ENCODE data around the gene ADORA3. TPM values are rescaled to one million over a fixed set of nuclear protein-coding genes. Genes with fewer than 3 reads are reported as not detected.
A peak's percentile ranks its signal among the peaks of the same experiment; 100 is the strongest.
"Not testable (repeated sequence)": the region's sequence is repeated elsewhere in the genome, so short reads cannot be mapped to it uniquely, and the experiment has no call there.

Gene ADORA3
- total RNA-seq = 5.8 TPM
- 11.0 TPM for polyA plus RNA-seq
- long read RNA-seq, donor 1 = 0 reads
- long read RNA-seq, donor 2 = 0 reads
- long read RNA-seq, donor 3, partial matches to known transcripts = 0 of 1 reads
- long read RNA-seq, donor 3, other reads (novel, unspliced or antisense) = 0 of 1 reads
- long read RNA-seq, donor 4 = 0 reads
- long read RNA-seq, donor 5, partial matches to known transcripts = 0 of 2 reads
- long read RNA-seq, donor 5, other reads (novel, unspliced or antisense) = 0 of 2 reads
- long read RNA-seq, donor 6, partial matches to known transcripts = 0 of 1 reads
- long read RNA-seq, donor 6, other reads (novel, unspliced or antisense) = 0 of 1 reads
- long read RNA-seq, donor 7, partial matches to known transcripts = 0 of 2 reads
- long read RNA-seq, donor 7, other reads (novel, unspliced or antisense) = 0 of 2 reads
- long read RNA-seq, donor 8, partial matches to known transcripts = 0 of 2 reads
- long read RNA-seq, donor 8, other reads (novel, unspliced or antisense) = 0 of 2 reads
- long read RNA-seq, donor 9 = 0 reads
- long read RNA-seq, donor 10 = 0 reads

- H3K27me3 ChIP-seq (ENCODE audit: control insufficient read depth in 2 of 2, insufficient read depth in 1 of 2, low read length in 1 of 2) = no peaks in the 10 kb centered on the region
- DNase-seq (ENCODE audit: low read depth in 6 of 9, low spot score in 9 of 9) = peak in 3 of 9 donors; percentile 42 to 76 (median 54)
- H3K27ac ChIP-seq (ENCODE audit: low read depth in 1 of 2, low read length in 1 of 2) = peak within 1 kb of the TSS; percentile 62 to 76
- 10% methylated on average over 4 of the region's 4 CpGs for whole genome bisulfite sequencing
- peaks cover 23 to 58% of the 10 kb centered on the region in 2 donors for H3K4me1 ChIP-seq (ENCODE audit: control insufficient read depth in 2 of 2, insufficient read depth in 2 of 2, low read length in 2 of 2)
- no peaks in the 10 kb centered on the region for H3K9me3 ChIP-seq (ENCODE audit: control insufficient read depth in 2 of 2, insufficient read depth in 1 of 2, low read length in 1 of 2)
- H3K36me3 ChIP-seq (ENCODE audit: control insufficient read depth in 2 of 2, insufficient read depth in 2 of 2, low read length in 1 of 2) = no peaks in the 10 kb centered on the region
- H3K4me3 ChIP-seq (ENCODE audit: low read length in 2 of 2) = no peak within 1 kb of the TSS
These were observed at the start of gene ADORA3, which contains the start of gene TMIGD3 for GRCh38 chr1:111503585-111504060. TSS of gene ADORA3 (minus strand) at chr1:111503633. CDS start at chr1:111503354, 279 bp downstream. TSS of gene TMIGD3 (minus strand) at chr1:111503633. CDS start at chr1:111503354, 279 bp downstream.

GRCh38 chr1:111553196-111553595 is 49.8 kb upstream of the ADORA3 start:
- no peak for DNase-seq (ENCODE audit: low read depth in 6 of 9, low spot score in 9 of 9)
- Histone ChIP-seq H3K27me3 (ENCODE audit: control insufficient read depth in 2 of 2, insufficient read depth in 1 of 2, low read length in 1 of 2) (no peaks in the 10 kb centered on the region), H3K36me3 (ENCODE audit: control insufficient read depth in 2 of 2, insufficient read depth in 2 of 2, low read length in 1 of 2) (no peaks in the 10 kb centered on the region), H3K4me1 (ENCODE audit: control insufficient read depth in 2 of 2, insufficient read depth in 2 of 2, low read length in 2 of 2) (no peaks in the 10 kb centered on the region), H3K9me3 (ENCODE audit: control insufficient read depth in 2 of 2, insufficient read depth in 1 of 2, low read length in 1 of 2) (no peaks in the 10 kb centered on the region), H3K27ac (ENCODE audit: low read depth in 1 of 2, low read length in 1 of 2) (no peak overlapping the region), H3K4me3 (ENCODE audit: low read length in 2 of 2) (no peak overlapping the region)
- WGBS = 95% methylated on average over 3 of the region's 3 CpGs

- H3K27ac ChIP-seq (ENCODE audit: low read depth in 1 of 2, low read length in 1 of 2) = no peak overlapping the region
These were observed 49.2 kb upstream of the ADORA3 start for GRCh38 chr1:111552587-111552986.

DNA sequence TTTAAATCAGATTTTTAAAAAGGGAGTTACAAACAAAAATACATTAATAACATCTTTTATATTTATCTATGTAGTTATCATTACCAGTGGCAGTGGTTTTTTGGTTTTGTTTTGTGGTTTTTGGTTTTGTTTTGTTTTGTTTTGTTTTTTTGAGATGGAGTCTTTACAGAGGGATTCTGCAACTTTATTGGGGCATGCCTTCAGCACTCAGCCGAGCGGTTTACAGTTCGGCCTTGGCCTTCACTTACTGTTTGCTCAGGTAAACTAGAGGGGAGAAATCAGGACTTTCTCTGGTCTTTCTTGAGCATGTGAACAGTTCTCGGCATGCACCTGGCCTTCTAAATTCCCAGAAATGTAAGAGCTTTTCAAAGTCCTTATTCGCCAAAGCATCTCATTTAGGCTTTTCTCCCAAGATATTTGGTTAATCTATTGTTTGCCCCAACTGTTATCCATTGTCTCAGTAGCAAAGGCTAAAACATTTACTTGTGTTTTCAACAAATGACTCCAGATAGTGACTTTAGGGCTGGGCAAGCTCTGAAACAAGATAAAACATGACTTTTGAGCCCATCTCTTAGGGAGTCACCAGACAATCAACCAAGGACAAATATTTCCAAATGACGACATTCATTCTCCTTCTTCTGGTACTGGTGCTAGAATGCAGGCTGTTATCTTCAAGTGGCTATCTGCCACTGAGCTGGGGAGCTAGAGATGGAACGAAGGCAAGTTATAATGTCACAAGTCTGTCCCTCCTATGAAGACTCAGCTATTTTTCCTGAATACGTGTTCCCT is 48.4 kb upstream of the ADORA3 start:
- no peak for DNase-seq (ENCODE audit: low read depth in 6 of 9, low spot score in 9 of 9)
- no peaks in the 10 kb centered on the region for H3K36me3 ChIP-seq (ENCODE audit: control insufficient read depth in 2 of 2, insufficient read depth in 2 of 2, low read length in 1 of 2)
- 85% methylated on average over 8 of the region's 8 CpGs for WGBS
- H3K4me3 ChIP-seq (ENCODE audit: low read length in 2 of 2) = no peak overlapping the region
- H3K9me3 ChIP-seq (ENCODE audit: control insufficient read depth in 2 of 2, insufficient read depth in 1 of 2, low read length in 1 of 2) = no peaks in the 10 kb centered on the region
- H3K27ac ChIP-seq (ENCODE audit: low read depth in 1 of 2, low read length in 1 of 2) = no peak overlapping the region
- H3K4me1 ChIP-seq (ENCODE audit: control insufficient read depth in 2 of 2, insufficient read depth in 2 of 2, low read length in 2 of 2) = no peaks in the 10 kb centered on the region
- H3K27me3 ChIP-seq (ENCODE audit: control insufficient read depth in 2 of 2, insufficient read depth in 1 of 2, low read length in 1 of 2) = no peaks in the 10 kb centered on the region

More at GRCh38 chr1:111552587-111552986, 49.2 kb upstream of the ADORA3 start:
- no peaks in the 10 kb centered on the region for H3K9me3 ChIP-seq (ENCODE audit: control insufficient read depth in 2 of 2, insufficient read depth in 1 of 2, low read length in 1 of 2)
- no peaks in the 10 kb centered on the region for H3K27me3 ChIP-seq (ENCODE audit: control insufficient read depth in 2 of 2, insufficient read depth in 1 of 2, low read length in 1 of 2)
- no peaks in the 10 kb centered on the region for H3K4me1 ChIP-seq (ENCODE audit: control insufficient read depth in 2 of 2, insufficient read depth in 2 of 2, low read length in 2 of 2)
- H3K4me3 ChIP-seq (ENCODE audit: low read length in 2 of 2) = no peak overlapping the region
- H3K36me3 ChIP-seq (ENCODE audit: control insufficient read depth in 2 of 2, insufficient read depth in 2 of 2, low read length in 1 of 2) = no peaks in the 10 kb centered on the region
- DNase-seq (ENCODE audit: low read depth in 6 of 9, low spot score in 9 of 9) = no peak

DNA sequence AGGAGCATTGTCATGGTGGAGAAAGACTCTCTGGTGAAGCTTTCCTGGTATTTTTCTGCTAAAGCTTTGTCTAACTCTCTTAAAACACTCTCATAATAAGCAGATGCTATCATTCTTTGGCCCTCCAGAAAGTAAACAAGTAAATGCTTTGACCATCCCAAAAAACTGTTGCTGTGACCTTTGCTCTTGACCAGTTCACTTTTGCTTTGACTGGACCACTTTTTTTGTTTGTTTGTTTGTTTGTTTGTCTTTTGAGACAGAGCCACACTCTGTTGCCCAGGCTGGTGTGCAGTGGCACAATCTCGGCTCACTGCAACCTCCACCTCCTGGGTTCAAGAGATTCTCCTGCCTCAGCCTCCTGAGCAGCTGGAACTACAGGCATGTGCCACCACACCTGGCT is 44.4 kb upstream of the ADORA3 start:
- not testable (repeated sequence) for H3K36me3 ChIP-seq (ENCODE audit: control insufficient read depth in 2 of 2, insufficient read depth in 2 of 2, low read length in 1 of 2); H3K4me1 ChIP-seq (ENCODE audit: control insufficient read depth in 2 of 2, insufficient read depth in 2 of 2, low read length in 2 of 2); H3K27me3 ChIP-seq (ENCODE audit: control insufficient read depth in 2 of 2, insufficient read depth in 1 of 2, low read length in 1 of 2); H3K9me3 ChIP-seq (ENCODE audit: control insufficient read depth in 2 of 2, insufficient read depth in 1 of 2, low read length in 1 of 2); H3K4me3 ChIP-seq (ENCODE audit: low read length in 2 of 2); DNase-seq (ENCODE audit: low read depth in 6 of 9, low spot score in 9 of 9); H3K27ac ChIP-seq (ENCODE audit: low read depth in 1 of 2, low read length in 1 of 2)
- WGBS = 98% methylated on average over 1 of the region's 1 CpG

- H3K4me3 ChIP-seq (ENCODE audit: low read length in 2 of 2) = no peak overlapping the region
- H3K36me3 ChIP-seq (ENCODE audit: control insufficient read depth in 2 of 2, insufficient read depth in 2 of 2, low read length in 1 of 2) = no peaks in the 10 kb centered on the region
- no peaks in the 10 kb centered on the region for H3K4me1 ChIP-seq (ENCODE audit: control insufficient read depth in 2 of 2, insufficient read depth in 2 of 2, low read length in 2 of 2)
- 93% methylated on average over 14 of the region's 14 CpGs for WGBS
- no peaks in the 10 kb centered on the region for H3K27me3 ChIP-seq (ENCODE audit: control insufficient read depth in 2 of 2, insufficient read depth in 1 of 2, low read length in 1 of 2)
- H3K9me3 ChIP-seq (ENCODE audit: control insufficient read depth in 2 of 2, insufficient read depth in 1 of 2, low read length in 1 of 2) = no peaks in the 10 kb centered on the region
- no peak for DNase-seq (ENCODE audit: low read depth in 6 of 9, low spot score in 9 of 9)
- no peak overlapping the region for H3K27ac ChIP-seq (ENCODE audit: low read depth in 1 of 2, low read length in 1 of 2)
These were observed 38.8 kb upstream of the ADORA3 start for GRCh38 chr1:111542187-111542586.

- H3K36me3 ChIP-seq (ENCODE audit: control insufficient read depth in 2 of 2, insufficient read depth in 2 of 2, low read length in 1 of 2) = no peaks in the 10 kb centered on the region
- 98% methylated on average over 4 of the region's 4 CpGs for WGBS
- no peaks in the 10 kb centered on the region for H3K4me1 ChIP-seq (ENCODE audit: control insufficient read depth in 2 of 2, insufficient read depth in 2 of 2, low read length in 2 of 2)
- H3K27ac ChIP-seq (ENCODE audit: low read depth in 1 of 2, low read length in 1 of 2) = no peak overlapping the region
- H3K9me3 ChIP-seq (ENCODE audit: control insufficient read depth in 2 of 2, insufficient read depth in 1 of 2, low read length in 1 of 2) = no peaks in the 10 kb centered on the region
- no peak for DNase-seq (ENCODE audit: low read depth in 6 of 9, low spot score in 9 of 9)
- no peak overlapping the region for H3K4me3 ChIP-seq (ENCODE audit: low read length in 2 of 2)
- H3K27me3 ChIP-seq (ENCODE audit: control insufficient read depth in 2 of 2, insufficient read depth in 1 of 2, low read length in 1 of 2) = no peaks in the 10 kb centered on the region
These were observed 38.3 kb upstream of the ADORA3 start for GRCh38 chr1:111541721-111542120.

DNA sequence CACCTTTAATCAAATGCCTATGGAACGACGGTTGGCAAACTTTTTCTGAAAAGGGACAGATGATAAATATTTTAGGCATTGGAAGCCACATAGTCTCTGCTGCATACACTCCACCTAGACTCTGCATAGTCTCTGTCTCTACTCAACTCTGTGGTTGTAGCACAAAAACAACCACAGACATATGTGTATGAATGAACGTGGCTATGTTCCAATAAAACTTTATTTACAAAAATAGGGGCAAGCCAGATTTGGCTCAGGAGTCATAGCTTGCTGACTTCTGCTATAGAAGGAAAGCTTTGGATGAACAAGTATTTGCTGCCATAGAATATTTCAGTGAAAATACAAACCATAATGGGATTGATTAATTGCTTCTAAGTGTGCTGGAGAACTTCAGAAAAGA is 37.5 kb upstream of the ADORA3 start:
- H3K27me3 ChIP-seq (ENCODE audit: control insufficient read depth in 2 of 2, insufficient read depth in 1 of 2, low read length in 1 of 2) = no peaks in the 10 kb centered on the region
- WGBS = 95% methylated on average over 3 of the region's 3 CpGs
- H3K36me3 ChIP-seq (ENCODE audit: control insufficient read depth in 2 of 2, insufficient read depth in 2 of 2, low read length in 1 of 2) = no peaks in the 10 kb centered on the region
- H3K9me3 ChIP-seq (ENCODE audit: control insufficient read depth in 2 of 2, insufficient read depth in 1 of 2, low read length in 1 of 2) = no peaks in the 10 kb centered on the region
- H3K4me1 ChIP-seq (ENCODE audit: control insufficient read depth in 2 of 2, insufficient read depth in 2 of 2, low read length in 2 of 2) = no peaks in the 10 kb centered on the region
- H3K4me3 ChIP-seq (ENCODE audit: low read length in 2 of 2) = no peak overlapping the region
- no peak overlapping the region for H3K27ac ChIP-seq (ENCODE audit: low read depth in 1 of 2, low read length in 1 of 2)
- no peak for DNase-seq (ENCODE audit: low read depth in 6 of 9, low spot score in 9 of 9)
